ENCODE results near the gene GJC1. TPM values are rescaled to one million over a fixed set of nuclear protein-coding genes. Genes with fewer than 3 reads are reported as not detected.
"Not testable (repeated sequence)": the region's sequence is repeated elsewhere in the genome, so short reads cannot be mapped to it uniquely, and the experiment has no call there.

The GJC1 gene
- total RNA-seq, 5 donors from 2014 or later (not counting 1 experiment from before 2014, with no cell fraction given) = 0.09 to 0.93 (median 0.30) TPM; not detected in 2

DNA sequence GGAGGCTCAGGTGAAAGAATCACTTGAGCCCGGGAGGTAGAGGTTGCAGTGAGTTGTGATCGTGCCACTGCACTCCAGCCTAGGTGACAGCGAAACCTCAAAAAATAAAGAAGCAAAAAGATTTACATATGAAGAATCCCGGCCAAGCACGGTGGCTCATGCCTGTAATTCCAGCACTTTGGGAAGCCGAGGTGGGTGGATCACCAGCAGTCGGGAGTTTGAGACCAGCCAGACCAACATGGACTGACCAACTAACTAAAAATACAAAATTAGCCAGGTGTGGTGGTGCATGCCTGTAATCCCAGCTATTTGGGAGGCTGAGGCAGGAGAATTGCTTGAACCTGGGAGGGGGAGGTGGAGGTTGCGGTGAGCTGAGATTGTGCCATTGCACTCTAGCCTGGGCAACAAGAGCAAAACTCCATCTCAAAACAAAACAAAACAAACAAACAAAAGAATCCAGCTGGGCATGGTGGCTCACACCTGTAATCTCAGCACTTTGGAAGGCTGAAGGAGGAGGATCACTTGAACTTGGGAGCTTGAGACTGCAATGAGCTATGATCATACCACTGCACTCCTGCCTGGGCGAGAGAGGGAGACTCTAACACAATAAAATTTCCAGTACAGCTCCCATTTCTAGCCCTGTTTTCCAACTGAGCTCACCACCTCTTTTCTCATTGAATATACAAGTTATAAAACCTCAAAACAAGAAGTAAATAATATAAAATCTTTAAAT is 21.3 kb downstream of the GJC1 start:
- H3K4me3 Mint-ChIP-seq; H3K4me1 ChIP-seq (ENCODE audit: control insufficient read depth in 1 of 2, extremely low read depth in 1 of 2, insufficient read depth in 2 of 2, low read length in 2 of 2); DNase-seq; H3K36me3 ChIP-seq (ENCODE audit: control insufficient read depth in 2 of 2, extremely low read depth in 1 of 2, insufficient read depth in 1 of 2, low read length in 1 of 2); H3K4me1 Mint-ChIP-seq; H3K9me3 ChIP-seq; H3K27ac Mint-ChIP-seq; H3K9me3 Mint-ChIP-seq; H3K4me3 ChIP-seq (ENCODE audit: control insufficient read depth in 1 of 2, extremely low read depth in 1 of 2, low read length in 1 of 2); ATAC-seq (replicated peaks in 1 of 4); H3K27ac ChIP-seq (ENCODE audit: low read length); POLR2A ChIA-PET; H3K36me3 Mint-ChIP-seq: not testable (repeated sequence)
- H3K27me3 ChIP-seq (replicated peaks in 1 of 2; ENCODE audit: control insufficient read depth in 2 of 2, extremely low read depth in 1 of 2, insufficient read depth in 2 of 2, low read length in 1 of 2) = peaks cover 0 to 28% of the 10 kb centered on the region in 2 experiments
- 100% methylated on average over 2 of the region's 9 CpGs for WGBS (ENCODE audit: insufficient coverage)
- peaks cover 4 to 11% of the 10 kb centered on the region in 2 donors for H3K27me3 Mint-ChIP-seq
- CTCF ChIA-PET = interaction anchor here in 1 of 2 donors (0.6 kb wide), 1 partner anchor 132 kb away, joined by 3 read pairs; no protein-coding TSS in a partner anchor

DNA sequence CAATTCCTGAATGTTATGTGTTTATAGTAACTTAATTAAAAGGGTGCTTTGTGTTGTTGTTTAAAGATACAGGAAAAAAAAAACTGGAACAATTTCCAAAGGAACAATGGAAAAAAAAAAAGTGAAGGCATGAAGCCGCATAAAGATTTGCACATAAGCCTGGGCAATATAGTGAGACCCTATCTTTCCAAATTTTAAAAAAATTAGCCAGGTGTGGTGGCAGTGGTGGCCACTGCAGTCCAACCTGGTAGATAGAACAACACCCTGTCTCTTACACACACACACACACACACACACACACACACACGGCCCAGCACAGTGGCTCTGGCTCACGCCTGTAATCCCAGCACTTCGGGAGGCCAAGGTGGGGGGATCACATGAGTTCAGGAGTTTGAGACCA is 21.9 kb downstream of the GJC1 start:
- Mint-ChIP-seq H3K4me1 (no peaks in the 10 kb centered on the region), H3K9me3 (no peaks in the 10 kb centered on the region), H3K27ac (no peak overlapping the region), H3K4me3 (no peak overlapping the region), H3K27me3 (peaks cover 4 to 10% of the 10 kb centered on the region in 2 donors), H3K36me3 (no peaks in the 10 kb centered on the region)
- no CpG with 5 or more reads among the region's 4 CpGs for WGBS (ENCODE audit: insufficient coverage)
- DNase-seq (no peak), ATAC-seq (replicated peaks in 1 of 4) (no peak)
- Histone ChIP-seq H3K27ac (ENCODE audit: low read length) (no peak overlapping the region), H3K9me3 (no peaks in the 10 kb centered on the region), H3K4me1 (ENCODE audit: control insufficient read depth in 1 of 2, extremely low read depth in 1 of 2, insufficient read depth in 2 of 2, low read length in 2 of 2) (no peaks in the 10 kb centered on the region), H3K4me3 (ENCODE audit: control insufficient read depth in 1 of 2, extremely low read depth in 1 of 2, low read length in 1 of 2) (no peak overlapping the region), H3K27me3 (replicated peaks in 1 of 2; ENCODE audit: control insufficient read depth in 2 of 2, extremely low read depth in 1 of 2, insufficient read depth in 2 of 2, low read length in 1 of 2) (peaks cover 0 to 28% of the 10 kb centered on the region in 2 experiments), H3K36me3 (ENCODE audit: control insufficient read depth in 2 of 2, extremely low read depth in 1 of 2, insufficient read depth in 1 of 2, low read length in 1 of 2) (no peaks in the 10 kb centered on the region)
- POLR2A ChIA-PET = no interaction called here
- CTCF ChIA-PET = no interaction called here

- peaks cover 4 to 7% of the 10 kb centered on the region in 2 donors for H3K27me3 Mint-ChIP-seq
- ChIA-PET POLR2A (no interaction called here), CTCF (no interaction called here)
- no peaks in the 10 kb centered on the region for H3K4me1 ChIP-seq (ENCODE audit: control insufficient read depth in 1 of 2, extremely low read depth in 1 of 2, insufficient read depth in 2 of 2, low read length in 2 of 2)
- H3K4me1 Mint-ChIP-seq = no peaks in the 10 kb centered on the region
- no peak overlapping the region for H3K4me3 ChIP-seq (ENCODE audit: control insufficient read depth in 1 of 2, extremely low read depth in 1 of 2, low read length in 1 of 2)
- H3K4me3 Mint-ChIP-seq = no peak overlapping the region
- 60% methylated on average over 1 of the region's 3 CpGs for WGBS (ENCODE audit: insufficient coverage)
- DNase-seq = no peak
- no peaks in the 10 kb centered on the region for H3K36me3 ChIP-seq (ENCODE audit: control insufficient read depth in 2 of 2, extremely low read depth in 1 of 2, insufficient read depth in 1 of 2, low read length in 1 of 2)
- H3K27me3 ChIP-seq (replicated peaks in 1 of 2; ENCODE audit: control insufficient read depth in 2 of 2, extremely low read depth in 1 of 2, insufficient read depth in 2 of 2, low read length in 1 of 2) = peaks cover 0 to 28% of the 10 kb centered on the region in 2 experiments
- H3K27ac Mint-ChIP-seq = no peak overlapping the region
- no peaks in the 10 kb centered on the region for H3K36me3 Mint-ChIP-seq
- ATAC-seq (replicated peaks in 1 of 4) = no peak
- H3K9me3 Mint-ChIP-seq = no peaks in the 10 kb centered on the region
- no peaks in the 10 kb centered on the region for H3K9me3 ChIP-seq
- H3K27ac ChIP-seq (ENCODE audit: low read length) = no peak overlapping the region
Measured at GRCh38 chr17:44807817-44808155, 22.3 kb downstream of the GJC1 start.

- Mint-ChIP-seq H3K4me1 (no peaks in the 10 kb centered on the region), H3K27me3 (peaks cover 4 to 5% of the 10 kb centered on the region in 2 donors), H3K9me3 (no peaks in the 10 kb centered on the region), H3K36me3 (no peaks in the 10 kb centered on the region), H3K27ac (no peak overlapping the region), H3K4me3 (no peak overlapping the region)
- Histone ChIP-seq H3K36me3 (ENCODE audit: control insufficient read depth in 2 of 2, extremely low read depth in 1 of 2, insufficient read depth in 1 of 2, low read length in 1 of 2) (no peaks in the 10 kb centered on the region), H3K27ac (ENCODE audit: low read length) (no peak overlapping the region), H3K4me1 (ENCODE audit: control insufficient read depth in 1 of 2, extremely low read depth in 1 of 2, insufficient read depth in 2 of 2, low read length in 2 of 2) (no peaks in the 10 kb centered on the region), H3K9me3 (no peaks in the 10 kb centered on the region), H3K27me3 (replicated peaks in 1 of 2; ENCODE audit: control insufficient read depth in 2 of 2, extremely low read depth in 1 of 2, insufficient read depth in 2 of 2, low read length in 1 of 2) (peaks cover 0 to 25% of the 10 kb centered on the region in 2 experiments), H3K4me3 (ENCODE audit: control insufficient read depth in 1 of 2, extremely low read depth in 1 of 2, low read length in 1 of 2) (no peak overlapping the region)
- ChIA-PET CTCF (no interaction called here), POLR2A (no interaction called here)
- no CpG with 5 or more reads among the region's 4 CpGs for WGBS (ENCODE audit: insufficient coverage)
- DNase-seq (no peak), ATAC-seq (replicated peaks in 1 of 4) (no peak)
Measured at GRCh38 chr17:44807093-44807816, 22.8 kb downstream of the GJC1 start.

DNA sequence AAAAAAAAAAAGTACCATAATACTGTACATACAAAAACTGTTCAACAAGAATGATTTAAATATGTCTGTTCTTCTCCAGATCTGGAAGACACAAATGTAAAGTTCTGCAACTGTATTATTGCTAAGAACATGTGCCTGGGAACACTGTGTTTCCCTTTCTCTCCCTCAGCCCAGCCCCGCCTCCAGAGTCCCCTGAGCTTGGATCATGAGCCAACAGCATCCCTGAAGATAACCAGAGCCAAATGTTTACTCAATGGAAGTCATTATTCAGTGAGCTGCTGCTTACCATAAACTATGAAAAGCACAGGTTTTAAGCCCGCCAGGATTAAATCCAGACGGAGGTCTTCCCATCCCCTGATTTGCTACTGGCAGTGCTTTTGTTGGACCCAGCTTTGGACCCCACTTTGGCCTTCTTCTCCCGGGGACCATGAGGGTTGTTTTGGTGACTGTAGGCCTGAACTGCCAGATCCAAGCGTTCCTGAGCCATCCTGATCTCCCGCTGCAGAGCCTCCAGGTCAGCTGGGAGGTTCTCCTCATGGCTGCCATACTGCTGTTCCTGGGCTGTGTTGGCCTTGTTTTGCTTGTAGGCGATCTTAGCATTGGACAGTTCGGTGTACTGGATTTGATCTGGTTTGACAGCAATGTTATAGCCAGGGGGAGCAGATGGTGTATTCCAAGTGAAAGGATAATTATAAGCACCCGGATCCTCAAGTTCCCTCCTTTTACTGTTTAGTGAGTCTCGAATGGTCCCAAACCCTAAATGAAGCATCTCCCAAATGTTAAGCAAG is 25.6 kb downstream of the GJC1 start:
- H3K9me3 ChIP-seq = no peaks in the 10 kb centered on the region

DNA sequence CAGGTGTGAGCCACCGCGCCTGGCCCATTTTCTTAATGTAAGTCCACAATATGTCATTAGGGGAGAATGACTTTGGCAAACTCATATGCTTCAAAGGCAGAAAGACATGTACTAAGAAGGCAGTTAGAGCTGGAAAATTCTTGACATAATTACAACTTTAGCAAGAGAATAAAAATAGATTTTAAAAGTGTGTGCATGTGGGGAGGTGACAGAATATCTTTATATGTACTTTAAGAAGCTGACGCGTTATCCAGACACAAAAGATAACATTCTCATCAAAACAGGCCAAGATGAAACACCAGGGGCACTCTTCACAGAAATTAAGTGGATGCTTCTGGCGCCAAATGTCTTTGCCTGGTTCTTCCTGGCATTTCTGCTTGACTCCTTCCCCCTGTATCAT is 28.2 kb downstream of the GJC1 start:
- peaks cover 0 to 4% of the 10 kb centered on the region in 2 donors for H3K27me3 Mint-ChIP-seq
- H3K9me3 Mint-ChIP-seq = no peaks in the 10 kb centered on the region
- H3K36me3 Mint-ChIP-seq = no peaks in the 10 kb centered on the region
- no peak overlapping the region for H3K4me3 Mint-ChIP-seq
- Histone ChIP-seq H3K27ac (ENCODE audit: low read length) (no peak overlapping the region), H3K4me1 (ENCODE audit: control insufficient read depth in 1 of 2, extremely low read depth in 1 of 2, insufficient read depth in 2 of 2, low read length in 2 of 2) (no peaks in the 10 kb centered on the region), H3K36me3 (ENCODE audit: control insufficient read depth in 2 of 2, extremely low read depth in 1 of 2, insufficient read depth in 1 of 2, low read length in 1 of 2) (no peaks in the 10 kb centered on the region), H3K9me3 (no peaks in the 10 kb centered on the region), H3K4me3 (ENCODE audit: control insufficient read depth in 1 of 2, extremely low read depth in 1 of 2, low read length in 1 of 2) (no peak overlapping the region), H3K27me3 (replicated peaks in 1 of 2; ENCODE audit: control insufficient read depth in 2 of 2, extremely low read depth in 1 of 2, insufficient read depth in 2 of 2, low read length in 1 of 2) (peaks cover 0 to 24% of the 10 kb centered on the region in 2 experiments)
- H3K27ac Mint-ChIP-seq = no peak overlapping the region
- ChIA-PET POLR2A (interaction anchor here in 1 of 2 donors (0.6 kb wide), 1 partner anchor 169 kb away, joined by 5 read pairs; no protein-coding TSS in a partner anchor), CTCF (interaction anchor here in 1 of 2 donors (0.6 kb wide), 1 partner anchor 23 kb away, joined by 5 read pairs; no protein-coding TSS in a partner anchor)
- 80% methylated on average over 1 of the region's 5 CpGs for WGBS (ENCODE audit: insufficient coverage)
- H3K4me1 Mint-ChIP-seq = no peaks in the 10 kb centered on the region
- ATAC-seq (replicated peaks in 1 of 4) (no peak), DNase-seq (no peak)

More for the DNA sequence above, 25.6 kb downstream of the GJC1 start:
- Mint-ChIP-seq H3K27ac (no peak overlapping the region), H3K27me3 (peaks cover 4 to 5% of the 10 kb centered on the region in 2 donors), H3K4me1 (no peaks in the 10 kb centered on the region), H3K4me3 (no peak overlapping the region), H3K9me3 (no peaks in the 10 kb centered on the region), H3K36me3 (no peaks in the 10 kb centered on the region)
- Histone ChIP-seq H3K4me3 (ENCODE audit: control insufficient read depth in 1 of 2, extremely low read depth in 1 of 2, low read length in 1 of 2) (no peak overlapping the region), H3K27me3 (replicated peaks in 1 of 2; ENCODE audit: control insufficient read depth in 2 of 2, extremely low read depth in 1 of 2, insufficient read depth in 2 of 2, low read length in 1 of 2) (peaks cover 0 to 23% of the 10 kb centered on the region in 2 experiments), H3K4me1 (ENCODE audit: control insufficient read depth in 1 of 2, extremely low read depth in 1 of 2, insufficient read depth in 2 of 2, low read length in 2 of 2) (no peaks in the 10 kb centered on the region), H3K27ac (ENCODE audit: low read length) (no peak overlapping the region), H3K36me3 (ENCODE audit: control insufficient read depth in 2 of 2, extremely low read depth in 1 of 2, insufficient read depth in 1 of 2, low read length in 1 of 2) (no peaks in the 10 kb centered on the region)
- ATAC-seq (replicated peaks in 1 of 4) (no peak), DNase-seq (no peak)
- WGBS (ENCODE audit: insufficient coverage) = 97% methylated on average over 5 of the region's 10 CpGs
- ChIA-PET POLR2A (no interaction called here), CTCF (no interaction called here)

All from T-cell (primary cell).